ENCODE data around the gene SYT17.

GRCh38 chr16:19127205-19127604 lies 40.8 kb upstream of the SYT17 start:
- TF ChIP-seq CTCF (IDR thresholded peaks at IDR 0.05) (no peak), POLR2A (IDR thresholded peaks at IDR 0.05) (no peak)
